ENCODE results near the gene ITPR1. TPM values are rescaled to one million over a fixed set of nuclear protein-coding genes. Genes with fewer than 3 reads are reported as not detected.

ITPR1 gene
- total and polyA plus RNA-seq, 2 of the 4 experiments (the other 2 are of a cell fraction): 1.8 to 5.7 TPM

- no peak overlapping the region for H3K9ac ChIP-seq (ENCODE audit: low read depth, low read length)
- no peak overlapping the region for H3K4me3 ChIP-seq (ENCODE audit: insufficient read depth, low read depth, low read length)
- no peak overlapping the region for H3K23ac ChIP-seq (ENCODE audit: low read depth, low read length)
- H3K36me3 ChIP-seq (ENCODE audit: control insufficient read depth, insufficient read depth, low read length): no peaks in the 10 kb centered on the region
- no peaks in the 10 kb centered on the region for H3K9me3 ChIP-seq (ENCODE audit: control insufficient read depth, insufficient read depth, low read length)
- ATAC-seq (ENCODE audit: low read depth): no peak
- H4K8ac ChIP-seq (ENCODE audit: low read depth in 2 of 2, low read length in 2 of 2): no peak overlapping the region
- no peak overlapping the region for H3K14ac ChIP-seq (replicated peaks; ENCODE audit: low read depth, low read length)
- H3K4me1 ChIP-seq (ENCODE audit: control insufficient read depth, insufficient read depth, low read length): peaks cover 4% of the 10 kb centered on the region; the same call in 1 of the 2 replicates
- H2AFZ ChIP-seq (replicated peaks; ENCODE audit: low read length, poor library complexity): no peak overlapping the region
- ChIA-PET POLR2A (ENCODE audit: unreplicated experiment) (no interaction called here), CTCF (no interaction called here)
- no peaks in the 10 kb centered on the region for H4K20me1 ChIP-seq (ENCODE audit: insufficient read depth, low read length)
- H3K4ac ChIP-seq (ENCODE audit: low read depth, low read length): no peak overlapping the region
- no peak for DNase-seq
- no peak overlapping the region for H4K91ac ChIP-seq (ENCODE audit: insufficient read depth, low read depth, low read length)
- H2BK20ac ChIP-seq (ENCODE audit: low read depth, low read length): no peak overlapping the region
- H3K27ac ChIP-seq (ENCODE audit: insufficient read depth, low read length): no peak overlapping the region
- H3K9me1 ChIP-seq (ENCODE audit: insufficient read depth, low read length): no peaks in the 10 kb centered on the region
- H3K4me2 ChIP-seq (ENCODE audit: low read depth, low read length): no peak overlapping the region
- whole genome bisulfite sequencing, 2 experiments (ENCODE audit: extremely low coverage in 2 of 2, insufficient read length in 1 of 2): 67% methylated on average over 1 of the region's 9 CpGs; no CpG with 5 or more reads in 1 of the 2 experiments
- no peak overlapping the region for H2BK5ac ChIP-seq (ENCODE audit: low read depth, low read length, poor library complexity, severe bottlenecking)
- no peak overlapping the region for H2BK120ac ChIP-seq (ENCODE audit: low read depth, low read length)
- dilution Hi-C loops (cut with HindIII; ENCODE audit: low sequenced_read_pairs, unreplicated experiment): no loop called here
- H2AK5ac ChIP-seq (ENCODE audit: low read depth, low read length): no peak overlapping the region
- H3K56ac ChIP-seq (ENCODE audit: extremely low read depth, insufficient read depth, low read length): no peak overlapping the region
- in situ Hi-C loops (cut with MboI; ENCODE audit: low sequenced_read_pairs): no loop called here
- TF ChIP-seq POLR2A (IDR thresholded peaks at IDR 0.05; ENCODE audit: low read depth, low read length): no peak
- no peak for TF ChIP-seq MXI1 (IDR thresholded peaks at IDR 0.05; ENCODE audit: borderline replicate concordance, low read depth, low read length)
- no peak for TF ChIP-seq CHD1 (IDR thresholded peaks at IDR 0.05; ENCODE audit: low read depth, low read length)
- no peak overlapping the region for H4K5ac ChIP-seq (ENCODE audit: low read depth, low read length)
- H2BK15ac ChIP-seq (ENCODE audit: low read depth, low read length): no peak overlapping the region
- no peak overlapping the region for H3K18ac ChIP-seq (ENCODE audit: low read depth, low read length)
- BruUV-seq (replicated peaks): no TSS peak
- no peaks in the 10 kb centered on the region for H3K79me1 ChIP-seq (ENCODE audit: low read depth in 1 of 2, low read length in 2 of 2)
- H3K27me3 ChIP-seq (ENCODE audit: control insufficient read depth, insufficient read depth, low read length): no peaks in the 10 kb centered on the region
- H2AK9ac ChIP-seq (replicated peaks; ENCODE audit: low read depth, low read length, poor library complexity): no peak overlapping the region
- intact Hi-C loops (cut with micrococcal nuclease): no loop called here
Measured at GRCh38 chr3:4772858-4773257, 279.7 kb downstream of the ITPR1 start.
